GM21825 (cell line): ENCODE data around the gene NRARP.

ENCODE experiments used
- ATAC-seq: cut with Tn5 transposase; IDR thresholded peaks from one replicate; pipeline ENCODE4 v1.9.1; 2021; ENCODE audit warnings: mild to moderate bottlenecking, moderate library complexity; ENCODE audit not compliant: unreplicated experiment

The NRARP gene

DNA sequence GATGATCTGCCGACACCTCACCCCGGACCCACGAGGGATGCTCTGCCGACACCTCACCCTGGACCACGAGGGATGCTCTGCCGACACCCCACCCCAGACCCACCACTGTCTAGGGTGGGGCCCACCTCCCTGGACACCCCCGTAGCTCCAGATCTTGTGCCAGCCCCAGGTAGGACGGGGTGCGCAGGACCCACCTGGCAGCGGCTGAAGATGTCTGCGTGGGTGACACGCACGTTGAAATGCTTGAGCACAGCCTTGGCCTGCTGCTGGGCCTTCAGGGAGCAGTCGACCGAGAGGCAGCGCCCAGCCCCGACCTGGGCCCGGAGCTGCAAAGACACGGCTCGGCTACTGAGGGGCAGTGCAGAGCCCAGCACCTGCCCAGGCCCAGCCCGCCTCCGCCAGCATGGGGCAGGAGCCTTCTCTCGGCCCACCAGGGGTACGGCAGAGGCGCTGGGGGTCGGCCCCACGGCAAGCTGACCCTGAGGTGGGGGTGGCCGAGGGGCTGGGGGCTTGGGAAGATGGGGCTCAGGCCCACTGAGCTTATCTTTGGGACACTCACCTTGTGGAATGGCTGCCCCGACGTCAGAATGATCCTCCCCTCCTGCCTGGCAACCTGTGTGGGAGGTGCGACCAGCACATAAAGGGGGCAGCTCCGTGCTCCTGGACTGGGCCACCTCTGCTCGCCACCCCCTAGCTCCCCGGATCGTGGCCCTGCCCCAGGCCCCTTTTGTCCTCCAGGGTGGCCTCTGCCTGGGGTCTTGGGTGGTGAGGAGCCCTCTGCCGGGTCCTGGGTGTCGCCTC lies 21.7 kb upstream of the NRARP start:
- ATAC-seq = no peak

DNA sequence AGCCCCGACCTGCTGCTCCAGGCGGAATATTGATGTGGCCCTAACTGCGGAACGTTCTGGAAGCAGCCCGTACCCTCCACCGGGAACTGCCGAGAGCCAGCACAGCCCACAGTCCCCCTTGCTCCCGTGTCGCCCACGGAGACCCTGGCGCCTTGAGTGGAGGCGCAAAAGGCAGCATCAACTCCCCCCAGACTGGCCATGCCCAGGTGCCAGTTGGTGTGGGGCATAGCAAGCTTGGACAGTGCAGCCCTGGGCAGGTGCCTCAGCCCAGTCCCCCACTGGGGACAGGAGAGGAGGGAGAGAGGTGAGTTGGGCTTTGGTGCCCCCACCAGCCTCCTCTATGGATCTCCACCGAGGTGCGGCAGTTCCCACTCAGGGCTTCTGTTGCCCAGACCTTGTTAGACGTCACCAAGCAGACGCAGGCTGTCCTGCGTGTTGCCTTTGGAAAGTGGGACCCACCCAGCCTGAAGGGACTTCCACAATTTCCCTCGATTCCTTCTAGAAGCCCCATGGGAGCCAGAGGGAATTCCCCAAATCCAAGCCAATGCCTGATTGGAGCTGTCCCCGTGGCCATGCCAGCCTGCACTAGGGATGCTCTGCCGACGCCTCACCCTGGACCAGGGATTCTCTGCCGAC lies 19.8 kb upstream of the NRARP start:
- no peak for ATAC-seq

DNA sequence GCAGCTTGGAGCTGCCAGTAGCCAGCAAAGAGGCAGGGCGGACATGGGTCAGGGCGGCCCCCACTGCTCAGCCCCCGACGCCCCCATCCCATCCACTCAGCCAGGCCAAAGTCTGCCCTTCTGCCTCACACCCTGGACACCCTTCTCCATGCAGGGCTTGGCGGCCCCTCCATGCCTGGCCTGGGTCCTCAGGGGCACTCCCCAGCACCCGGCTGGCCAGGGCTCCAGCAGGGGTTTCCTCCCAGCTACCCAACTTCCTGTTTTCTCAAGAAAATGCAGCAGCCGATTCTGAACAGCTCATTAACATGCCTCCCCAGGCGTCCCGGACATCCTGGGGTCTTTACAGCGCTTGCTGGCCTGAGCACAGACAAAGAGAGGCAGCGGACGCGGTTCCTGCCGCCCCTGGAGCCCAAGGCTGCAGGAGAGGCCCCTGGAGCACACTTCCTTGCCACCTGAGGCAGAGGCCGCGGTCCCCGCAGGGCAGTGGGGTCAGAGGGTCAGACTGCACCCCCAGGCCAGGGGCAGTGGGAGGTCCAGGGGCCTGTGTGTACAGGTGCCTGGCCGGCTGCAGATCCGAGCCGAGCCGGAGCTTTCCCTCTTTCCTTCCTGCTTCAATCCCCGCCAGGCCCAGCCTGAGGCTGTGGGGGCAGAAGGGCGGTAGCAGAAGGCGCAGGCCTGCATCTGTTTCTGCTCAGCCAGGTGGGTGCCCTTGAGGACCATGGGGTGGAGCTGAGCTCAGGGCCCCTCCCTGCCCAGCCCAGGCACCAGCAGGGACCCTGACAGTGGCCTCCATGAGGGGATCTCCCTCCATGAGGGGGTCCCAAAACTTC lies 18.7 kb upstream of the NRARP start:
- ATAC-seq = no peak

DNA sequence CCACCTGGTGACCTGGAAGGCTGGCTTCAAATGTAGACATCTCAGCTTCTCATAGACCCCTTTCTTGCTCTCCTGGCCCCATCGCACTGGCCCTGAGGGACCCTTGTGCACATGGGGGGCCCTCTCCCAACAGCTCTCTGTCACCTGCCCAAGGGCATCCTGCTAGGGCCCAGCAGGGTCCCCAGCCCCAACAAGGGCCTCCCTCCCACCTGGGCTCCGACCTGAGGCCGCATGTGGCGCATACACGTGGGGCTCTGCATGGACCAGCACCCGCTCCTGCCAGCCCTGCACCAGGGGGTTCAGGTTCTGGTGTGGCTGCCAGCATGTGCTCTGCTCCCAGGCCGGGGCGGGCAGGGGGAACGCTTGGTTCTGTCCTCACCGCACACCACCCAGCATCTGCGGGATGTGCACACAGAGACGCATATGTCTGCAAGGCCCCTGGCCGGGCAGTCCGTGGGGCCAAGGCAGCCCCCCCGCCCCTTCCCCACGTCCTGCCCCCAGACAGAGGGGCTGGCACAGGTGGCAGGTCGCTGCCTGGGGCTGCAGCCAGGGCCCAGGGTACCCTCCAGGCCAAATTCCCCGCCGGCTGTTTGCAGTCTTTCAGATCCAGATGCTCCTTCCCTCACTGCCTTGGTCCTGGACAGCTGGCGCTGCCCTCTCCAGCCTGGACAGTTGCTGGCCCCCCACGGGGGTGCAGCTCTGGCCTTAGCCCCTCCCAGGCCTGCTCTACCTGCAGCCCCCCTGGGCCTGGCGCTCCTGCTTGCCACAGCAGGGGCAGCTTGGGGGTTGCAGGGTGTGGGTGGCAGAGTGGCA lies 17.9 kb upstream of the NRARP start:
- ATAC-seq = no peak

DNA sequence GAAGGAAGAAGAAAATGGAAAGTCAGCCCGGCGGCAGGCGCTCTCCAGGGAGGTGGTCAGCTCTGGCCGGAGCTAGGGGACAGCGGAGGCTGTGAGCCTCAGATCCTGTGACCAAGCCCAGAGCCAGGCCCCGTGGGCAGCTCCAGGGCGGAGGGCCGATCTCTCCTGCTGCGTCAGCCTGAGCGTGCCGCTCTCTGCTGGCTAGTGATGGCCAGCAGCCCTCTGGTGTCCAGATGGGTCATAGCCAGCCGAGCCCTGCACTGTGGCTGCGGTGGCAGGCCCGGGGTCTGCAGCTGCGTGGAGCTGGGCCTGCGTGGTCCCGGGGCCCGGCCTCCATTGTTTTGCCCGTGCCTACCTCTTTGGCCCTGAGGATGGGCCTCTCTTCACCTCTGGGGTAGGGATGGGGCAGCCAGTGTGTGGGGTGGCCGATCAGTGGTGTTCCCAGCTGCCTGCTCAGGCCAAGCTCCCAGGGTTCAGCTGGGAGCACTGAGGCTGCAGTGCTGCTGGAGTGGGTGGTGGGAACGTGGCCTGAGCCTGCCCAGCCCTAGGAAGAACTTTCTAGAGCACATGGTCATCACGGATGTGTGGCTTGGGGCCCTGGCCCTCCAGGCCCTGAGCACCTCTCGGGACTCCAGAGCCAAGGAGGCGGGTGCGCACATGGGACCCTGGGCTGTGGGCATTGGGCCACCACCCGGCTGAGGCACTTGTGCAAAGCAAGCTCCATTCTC lies 17.1 kb upstream of the NRARP start:
- no peak for ATAC-seq

DNA sequence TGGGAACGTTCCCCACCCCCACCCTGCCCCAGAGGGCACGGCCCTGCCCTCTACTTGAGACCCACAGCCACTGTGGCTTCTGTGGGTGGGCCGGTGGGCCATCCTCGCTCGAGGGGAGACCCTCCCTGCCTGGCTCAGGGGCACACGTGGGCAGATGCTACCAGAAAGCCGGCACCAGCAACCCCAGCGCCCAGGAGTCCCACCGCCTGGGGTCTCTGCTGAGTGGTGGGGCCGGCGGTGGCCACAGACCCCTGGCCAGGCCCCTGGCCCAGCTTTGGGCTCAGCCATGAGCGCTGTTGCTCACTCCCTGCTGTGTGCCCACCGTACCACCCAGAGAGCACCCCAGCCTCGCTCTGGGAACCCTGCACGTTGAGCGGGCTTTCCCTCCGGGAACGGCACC lies 16.5 kb upstream of the NRARP start:
- no peak for ATAC-seq

DNA sequence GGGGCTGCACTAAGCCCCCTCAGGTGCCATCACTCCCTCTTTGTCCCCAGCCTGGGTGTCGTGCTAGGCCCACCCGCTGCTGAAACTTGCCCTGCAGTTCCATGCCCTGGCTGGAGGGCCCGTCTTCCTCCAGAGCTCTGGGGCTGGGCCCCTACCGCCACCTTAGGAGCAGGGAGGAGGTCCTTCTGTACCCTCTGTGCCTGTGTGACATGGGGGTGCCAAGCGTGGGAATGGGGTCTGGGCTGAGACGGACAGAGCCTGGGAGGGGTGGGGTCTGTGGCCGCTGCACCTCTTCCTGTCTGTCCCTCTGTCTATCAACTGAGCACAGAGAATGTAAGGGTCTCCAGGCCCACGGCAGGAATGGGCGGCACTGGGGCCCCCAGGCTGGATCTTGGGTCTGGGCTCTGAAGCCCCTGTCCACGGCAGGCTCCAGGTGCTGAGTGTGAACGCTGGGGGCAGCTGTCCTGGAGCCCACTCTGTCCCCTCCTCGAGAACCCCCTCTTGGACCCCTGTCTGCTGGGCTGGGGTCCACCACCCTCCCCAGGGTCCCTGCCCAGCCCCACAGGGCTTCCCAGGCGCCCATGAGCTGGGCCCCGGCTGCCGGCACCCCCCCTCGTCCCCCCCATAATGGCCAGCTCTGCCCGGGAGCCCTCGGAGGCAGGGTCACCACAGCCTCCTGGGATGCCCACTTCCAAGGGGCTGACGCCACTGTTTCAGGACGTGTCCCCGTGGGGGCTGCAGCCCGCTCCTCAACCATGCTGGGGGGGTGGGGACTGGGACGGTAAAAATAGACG lies 15.8 kb upstream of the NRARP start:
- no peak for ATAC-seq

DNA sequence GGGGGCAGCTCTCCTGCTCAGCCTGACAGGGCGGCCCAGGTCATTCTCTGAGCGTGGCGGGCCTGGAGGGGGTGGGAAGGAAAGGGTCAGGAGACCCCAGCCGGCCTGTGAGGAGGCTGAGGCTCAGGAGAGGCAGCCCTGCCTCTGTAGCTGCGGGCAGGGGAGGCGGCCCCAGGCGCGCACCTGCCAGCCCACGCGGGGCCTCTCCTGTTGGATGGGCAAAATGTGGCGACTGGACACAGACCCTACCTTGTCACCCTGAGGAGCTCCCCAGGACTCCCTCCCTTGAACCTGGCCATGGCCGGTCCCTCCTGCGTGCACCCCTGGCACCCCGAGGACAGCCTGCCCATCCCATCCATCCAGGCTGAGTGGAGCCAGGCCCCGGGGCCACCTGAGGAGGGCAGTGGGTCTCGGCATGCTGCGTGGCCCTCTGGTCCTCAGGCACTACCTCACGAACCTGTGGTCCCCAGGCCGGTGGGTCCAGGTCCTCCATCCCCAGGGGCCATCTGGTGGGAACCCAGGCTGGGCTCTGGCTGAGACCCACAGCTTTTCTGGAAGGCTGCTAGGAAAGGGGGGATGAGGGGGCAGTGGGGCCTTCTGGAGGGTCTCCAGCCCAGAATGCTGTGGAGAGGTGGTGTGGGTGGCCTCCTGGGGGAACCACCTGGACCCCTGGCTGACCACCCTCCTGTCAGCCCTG lies 15.1 kb upstream of the NRARP start:
- ATAC-seq = no peak

DNA sequence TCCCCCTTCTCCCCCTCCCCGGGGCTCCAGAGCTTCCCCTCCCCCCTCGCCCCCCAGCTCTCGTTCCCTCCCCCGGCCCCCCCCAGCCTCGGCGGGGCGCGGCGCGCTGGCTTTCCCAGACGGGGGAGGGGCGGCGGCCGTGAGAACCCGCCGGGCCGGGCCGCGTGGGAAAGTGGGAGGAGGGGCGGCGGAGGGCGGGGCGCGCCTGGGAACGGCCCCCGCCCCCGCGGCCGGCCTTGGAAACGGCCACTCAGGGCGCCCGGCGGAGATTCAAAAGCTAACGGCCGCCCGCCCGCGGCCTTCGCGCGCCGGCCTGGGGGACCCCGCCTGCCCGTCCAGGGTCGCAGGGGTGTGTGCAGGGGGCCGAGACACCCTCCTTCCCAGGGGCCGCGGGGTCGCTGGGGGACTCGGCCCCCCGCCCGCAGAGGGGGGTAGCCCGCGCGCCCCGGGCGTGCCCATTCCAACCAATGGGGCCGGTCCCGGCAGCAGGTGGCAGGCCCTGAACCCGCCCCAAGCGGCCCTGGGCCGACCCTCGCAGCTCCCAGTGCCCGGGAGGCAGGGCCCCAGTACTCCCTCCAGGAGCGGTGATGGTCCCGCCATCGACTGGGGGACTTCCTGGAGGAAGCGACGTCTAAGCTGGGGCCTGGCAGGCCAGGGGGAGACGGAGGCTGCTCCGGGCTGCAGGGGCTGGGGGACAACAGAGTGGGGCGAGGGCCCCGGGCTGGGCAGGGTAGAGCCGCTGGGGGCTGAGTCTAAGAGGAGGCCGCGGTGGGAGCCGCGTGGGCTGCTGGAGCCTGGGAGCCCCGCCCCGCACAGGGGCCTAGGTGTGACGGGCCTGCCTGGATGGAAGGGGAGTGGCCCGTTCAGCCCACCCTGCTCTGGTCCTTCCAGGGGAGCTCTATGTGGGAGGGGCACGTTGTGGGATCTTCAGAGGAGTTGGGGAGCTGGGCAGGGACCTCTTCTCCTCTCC lies 14.2 kb upstream of the NRARP start:
- no peak for ATAC-seq

DNA sequence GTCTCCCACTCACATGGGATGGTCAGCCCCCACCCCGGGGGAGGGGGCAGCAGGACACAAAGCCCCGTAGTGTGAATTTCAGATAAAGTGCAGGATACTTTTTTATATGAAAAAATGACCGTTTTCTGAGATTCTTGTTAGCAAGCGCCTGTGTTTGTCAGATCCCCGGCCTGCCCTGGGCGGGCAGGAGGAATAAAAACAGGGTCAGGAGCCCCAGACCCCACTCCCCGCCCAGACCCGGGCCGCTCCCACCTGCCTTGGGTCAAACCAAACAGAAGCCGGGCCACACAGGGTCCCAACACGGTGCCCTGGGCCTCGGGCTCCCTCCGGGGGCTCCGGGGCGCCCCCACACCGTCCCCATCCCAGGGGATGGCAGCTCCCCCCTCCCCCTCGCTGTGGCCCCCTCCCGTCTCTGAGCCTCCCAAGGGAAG lies 13.5 kb upstream of the NRARP start:
- no peak for ATAC-seq

DNA sequence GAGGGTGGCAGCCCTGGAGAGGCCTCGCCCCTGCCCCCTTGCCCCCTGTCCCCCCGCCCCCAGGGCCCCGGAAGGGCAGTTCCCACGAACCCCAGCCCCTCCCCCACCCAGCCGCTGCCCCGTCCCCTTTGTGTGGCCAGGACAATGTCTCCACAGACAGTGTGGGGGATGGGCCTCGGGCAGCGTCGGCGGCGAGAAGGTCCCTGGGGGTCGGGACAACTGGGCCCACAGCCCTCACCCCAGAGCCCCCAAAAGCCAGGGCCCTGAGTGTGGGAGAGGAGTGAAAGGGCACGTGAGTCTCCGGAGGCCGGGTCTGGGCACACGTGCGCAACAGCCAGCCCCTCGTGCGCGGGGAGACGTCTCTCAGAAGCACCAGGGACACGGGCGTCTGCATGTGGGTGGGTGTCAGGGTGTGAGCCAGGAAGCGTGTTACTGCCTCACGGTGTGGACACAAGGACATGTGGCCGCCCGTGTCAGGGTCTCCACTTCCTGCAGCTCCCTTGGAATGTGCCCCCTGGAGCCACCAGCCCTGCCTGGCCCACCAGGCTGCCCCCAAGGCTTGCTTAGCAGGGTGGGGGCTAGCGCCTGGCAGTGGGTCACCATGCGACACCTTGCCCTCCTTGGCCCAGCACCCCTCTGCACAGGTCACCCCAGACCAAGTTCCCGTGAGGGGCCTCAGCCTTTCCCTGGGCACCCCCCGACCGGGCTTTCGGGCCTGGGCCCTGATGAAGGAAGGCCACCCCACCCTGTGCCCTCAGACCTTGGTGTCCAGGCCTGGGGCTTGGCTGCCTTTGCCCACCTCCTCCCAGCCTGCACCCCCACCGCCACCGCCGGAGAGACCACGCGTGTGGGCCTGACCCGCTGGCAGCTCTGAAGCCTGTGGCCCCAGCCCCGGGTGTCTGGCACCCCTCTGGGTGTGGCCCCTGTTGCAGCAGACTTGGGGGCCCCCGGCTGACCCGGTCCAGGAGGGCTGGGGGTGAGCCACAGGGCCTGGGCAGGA lies 12.8 kb upstream of the NRARP start:
- no peak for ATAC-seq

DNA sequence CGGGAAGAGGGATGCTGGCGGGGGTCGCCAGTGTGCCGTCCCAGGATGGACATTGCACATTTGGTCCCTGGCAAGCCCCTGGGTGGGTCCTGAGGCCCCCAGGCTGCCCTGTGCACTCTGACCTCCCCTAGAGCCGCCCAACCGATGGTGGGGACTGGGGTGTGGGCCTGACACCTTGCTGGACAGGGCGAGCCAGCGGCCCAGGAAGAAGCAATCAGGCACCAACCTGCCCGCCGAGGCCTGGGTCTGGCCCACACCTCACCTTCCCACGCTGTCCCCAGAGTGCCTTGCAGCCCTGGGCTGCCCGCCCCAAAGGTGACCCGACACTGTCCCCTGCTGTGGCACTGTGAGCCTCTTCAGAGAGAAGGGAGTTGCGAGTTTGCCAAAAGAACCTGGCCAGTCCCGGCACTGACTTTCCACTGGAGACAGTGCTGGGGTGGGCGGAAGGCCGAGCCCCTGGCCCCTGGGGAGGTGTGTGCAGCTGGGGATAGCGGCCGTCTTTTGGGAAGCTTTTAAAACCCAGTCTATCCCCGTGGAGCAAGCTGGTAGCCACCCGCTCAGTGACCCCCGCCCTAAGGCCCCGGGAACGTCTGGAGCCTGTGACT lies 12.0 kb upstream of the NRARP start:
- ATAC-seq = no peak

DNA sequence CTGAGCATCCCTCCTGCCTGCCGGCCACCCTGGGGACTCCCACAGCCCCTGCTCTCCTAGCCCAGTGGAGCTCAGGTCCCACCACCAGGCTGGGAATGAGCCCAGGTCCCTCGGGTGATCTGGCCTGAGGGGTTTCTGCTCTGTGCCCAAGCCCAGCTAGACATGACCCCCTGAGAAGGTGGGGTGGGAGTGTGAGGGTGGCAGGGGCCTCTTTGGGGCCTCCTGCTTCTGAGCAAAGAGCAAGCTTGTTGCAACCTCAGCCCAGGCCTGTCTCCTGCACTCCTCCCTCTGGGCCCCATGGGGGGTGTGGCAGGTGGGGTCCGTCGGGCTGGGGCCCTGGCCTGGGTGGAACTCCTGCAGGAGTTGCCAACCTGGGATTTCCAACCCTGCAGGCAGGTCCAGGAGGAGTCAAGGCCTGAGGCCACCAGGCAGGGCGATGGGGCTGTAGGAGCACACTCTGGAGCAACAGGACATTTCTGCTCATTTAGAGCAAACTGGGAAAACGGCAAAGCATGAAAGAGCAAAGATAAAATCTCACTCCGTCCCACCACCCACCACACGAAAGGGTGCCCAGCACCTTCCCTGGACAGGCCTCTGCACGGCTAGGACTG lies 11.4 kb upstream of the NRARP start:
- no peak for ATAC-seq

DNA sequence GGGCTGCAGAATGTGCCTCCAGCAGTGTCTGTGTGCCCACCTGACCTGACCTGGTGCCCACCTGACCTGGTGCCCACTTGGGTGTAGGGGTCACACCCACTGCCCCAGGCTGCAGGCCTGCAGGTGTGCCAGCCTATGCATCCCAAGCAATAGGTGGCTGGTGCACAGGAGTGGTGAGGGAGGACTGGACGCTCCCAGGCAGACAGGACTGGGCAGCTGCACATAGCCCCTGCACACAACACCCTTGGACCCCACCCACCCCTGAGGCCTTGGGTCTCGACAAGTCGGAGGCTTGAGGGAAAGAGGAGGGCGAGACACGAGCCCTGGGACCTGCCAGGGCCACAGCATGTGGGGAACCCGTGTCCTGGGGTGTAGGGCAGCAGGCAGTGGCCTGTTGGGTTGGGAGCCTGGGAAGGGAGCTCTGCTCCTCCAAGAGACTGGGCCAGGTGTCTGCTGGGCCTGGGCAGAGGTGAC lies 10.8 kb upstream of the NRARP start:
- no peak for ATAC-seq
